HCT116 (cell line): ENCODE data around the gene TPPP2. TPM values are rescaled to one million over a fixed set of nuclear protein-coding genes. Genes with fewer than 3 reads are reported as not detected.

Source experiments
- ATAC-seq: fragments of 200-7000 bp; cut with Tn5 transposase; 2 replicates; pipeline ENCODE4 v1.9.1; 2020; ENCODE audit warnings: mild to moderate bottlenecking, moderate library complexity
- BruUV-seq: library from RNA; stranded (reverse); fragments of 400-500 nt; replicated peaks from 2 replicates; lab custom pipeline; 2021; lab: Mats Ljungman, UMichigan
- CTCF ChIA-PET: fragments of 300-600 bp; sonication (Branson Sonifier 250); formaldehyde crosslinking; loops from one replicate; lab custom pipeline; 2021; ENCODE audit warnings: antibody characterized with exemption; lab: Charles Lee
- POLR2A ChIA-PET: fragments of 300-600, 350-600 bp; sonication (Branson Sonifier 250); formaldehyde crosslinking; loops from one replicate; lab custom pipeline; 2021; ENCODE audit warnings: antibody characterized with exemption; lab: Charles Lee
- RAD21 ChIA-PET, 2 experiments: fragments of 300-600 bp; sonication (Branson Sonifier 250); formaldehyde crosslinking; loops; one replicate each; lab custom pipeline; 2023; ENCODE audit warnings: low total read pairs in 2 of 2; ENCODE audit not compliant: uncharacterized antibody in 2 of 2, unreplicated experiment in 2 of 2, low non-redundant PET in 1 of 2; lab: Charles Lee
- DNase-seq: peaks from one replicate; pipeline ENCODE4 v3.0.0-alpha.2; 2010; ENCODE audit warnings: low read depth, low spot score
- H2AFZ ChIP-seq: fragments of 200-600 bp; shearing (Covaris generic), sonication (generic); 2 replicates; pipeline ENCODE4 v1.6.1; 2017; ENCODE audit warnings: low read depth, mixed run types, mixed read lengths, antibody characterized with exemption, low read length; ENCODE audit not compliant: poor library complexity, severe bottlenecking
- H3K27ac ChIP-seq: 2 replicates; pipeline ENCODE4 v1.5.1; 2012; ENCODE audit warnings: low read depth, low read length
- H3K27me3 ChIP-seq: fragments of 200-600 bp; sonication (generic); 2 replicates; pipeline ENCODE4 v1.6.1; 2016; ENCODE audit warnings: mixed run types, low read length, mixed read lengths; ENCODE audit not compliant: insufficient read depth
- H3K36me3 ChIP-seq, 2 experiments: fragments of 200-500 bp in 1 of 2; fragments of 200-600 bp in 1 of 2; sonication (Bioruptor generic) in 1 of 2; sonication (generic) in 1 of 2; 2 replicates each; pipeline versions ENCODE4 v1.5.1 to v1.6.1; 2014 to 2016; ENCODE audit warnings: low read length in 2 of 2, inconsistent platforms in 1 of 2, mixed read lengths in 1 of 2, mixed run types in 1 of 2; ENCODE audit not compliant: insufficient read depth in 2 of 2, control insufficient read depth in 1 of 2
- H3K4me1 ChIP-seq, 2 experiments: fragments of 200-600 bp in 1 of 2; sonication (generic) in 1 of 2; 2 replicates each; pipeline versions ENCODE4 v1.5.1 to v1.6.1; 2012 to 2017; ENCODE audit warnings: low read length in 2 of 2, inconsistent platforms in 1 of 2, mild to moderate bottlenecking in 1 of 2, mixed read lengths in 1 of 2, mixed run types in 1 of 2, moderate library complexity in 1 of 2; ENCODE audit not compliant: insufficient read depth in 2 of 2, control insufficient read depth in 1 of 2
- H3K4me2 ChIP-seq: fragments of 200-600 bp; sonication (generic); 2 replicates; pipeline ENCODE4 v1.6.1; 2017; ENCODE audit warnings: mixed run types, low read length, mixed read lengths
- H3K4me3 ChIP-seq, 2 experiments: fragments of 200-600 bp in 1 of 2; sonication (generic) in 1 of 2; replicated peaks in 1 of 2; 2 replicates each; pipeline ENCODE4 v1.5.1; 2011 to 2016; ENCODE audit warnings: low read length in 2 of 2, control low read depth in 1 of 2, low read depth in 1 of 2, mild to moderate bottlenecking in 1 of 2, mixed read lengths in 1 of 2, mixed run types in 1 of 2
- H3K79me2 ChIP-seq: fragments of 200-600 bp; sonication (generic); 2 replicates; pipeline ENCODE4 v1.6.1; 2017; ENCODE audit warnings: mild to moderate bottlenecking, mixed run types, low read length, moderate library complexity, mixed read lengths; ENCODE audit not compliant: insufficient read depth
- H3K9ac ChIP-seq: fragments of 200-600 bp; sonication (generic); 2 replicates; pipeline ENCODE4 v1.6.1; 2016; ENCODE audit warnings: low read length, mixed read lengths
- H3K9me2 ChIP-seq: fragments of 200-600 bp; sonication (generic), shearing (Covaris generic); 2 replicates; pipeline ENCODE4 v1.6.1; 2017; ENCODE audit warnings: mixed run types, mild to moderate bottlenecking, moderate library complexity; ENCODE audit not compliant: insufficient read depth
- H3K9me3 ChIP-seq, 2 experiments: fragments of 200-500 bp in 1 of 2; fragments of 200-600 bp in 1 of 2; sonication (Bioruptor generic) in 1 of 2; sonication (generic) in 1 of 2; 2 replicates each; pipeline ENCODE4 v1.6.1; 2014 to 2017; ENCODE audit warnings: low read length in 2 of 2, mixed read lengths in 2 of 2, inconsistent platforms in 1 of 2, low read depth in 1 of 2, mild to moderate bottlenecking in 1 of 2, mixed run types in 1 of 2, moderate library complexity in 1 of 2; ENCODE audit not compliant: control insufficient read depth in 1 of 2, insufficient read depth in 1 of 2
- H4K20me1 ChIP-seq: fragments of 200-600 bp; sonication (generic), shearing (Covaris generic); 2 replicates; pipeline ENCODE4 v1.6.1; 2017; ENCODE audit warnings: mixed run types, mild to moderate bottlenecking, moderate library complexity; ENCODE audit not compliant: insufficient read depth
- CBX3 ChIP-seq: IDR thresholded peaks from 2 replicates; pipeline ENCODE4 v1.6.1; 2012; ENCODE audit warnings: low read depth
- CEBPB ChIP-seq: IDR thresholded peaks from 2 replicates; pipeline ENCODE4 v1.6.1; 2012; ENCODE audit warnings: low read depth
- EGR1 ChIP-seq: IDR thresholded peaks from 2 replicates; pipeline ENCODE4 v1.6.1; 2012; ENCODE audit warnings: low read depth
- ELF1 ChIP-seq: IDR thresholded peaks from 2 replicates; pipeline ENCODE4 v1.6.1; 2012; ENCODE audit warnings: low read depth, borderline replicate concordance
- EZH2 ChIP-seq: fragments of 200-600 bp; sonication (generic); IDR thresholded peaks from 2 replicates; pipeline ENCODE4 v1.6.1; 2017; ENCODE audit warnings: antibody characterized with exemption, mixed run types
- EZH2phosphoT487 ChIP-seq: fragments of 200-600 bp; IDR thresholded peaks from 2 replicates; pipeline ENCODE4 v1.6.1; 2018; ENCODE audit warnings: antibody characterized with exemption, borderline replicate concordance
- JUND ChIP-seq: IDR thresholded peaks from 2 replicates; pipeline ENCODE4 v1.6.1; 2012
- MAX ChIP-seq: IDR thresholded peaks from 2 replicates; pipeline ENCODE4 v1.6.1; 2012
- POLR2A ChIP-seq: IDR thresholded peaks from 2 replicates; pipeline ENCODE4 v1.7.0; 2011; ENCODE audit warnings: borderline replicate concordance; ENCODE audit not compliant: insufficient read depth, insufficient read length; ENCODE audit errors: extremely low read depth
- POLR2AphosphoS5 ChIP-seq: IDR thresholded peaks from 2 replicates; pipeline ENCODE4 v1.6.1; 2011; ENCODE audit warnings: mild to moderate bottlenecking, low read depth, low read length, moderate library complexity
- RAD21 ChIP-seq: IDR thresholded peaks from 2 replicates; pipeline ENCODE4 v1.6.1; 2012; ENCODE audit warnings: low read depth, mild to moderate bottlenecking
- REST ChIP-seq: IDR thresholded peaks from 2 replicates; pipeline ENCODE4 v1.6.1; 2012; ENCODE audit warnings: low read depth
- SIN3A ChIP-seq: IDR thresholded peaks from 2 replicates; pipeline ENCODE4 v1.6.1; 2012; ENCODE audit warnings: low read depth
- SP1 ChIP-seq: IDR thresholded peaks from 2 replicates; pipeline ENCODE4 v1.6.1; 2012; ENCODE audit warnings: low read depth
- SRF ChIP-seq: IDR thresholded peaks from 2 replicates; pipeline ENCODE4 v1.6.1; 2012; ENCODE audit warnings: low read depth
- TCF7L2 ChIP-seq: IDR thresholded peaks from 2 replicates; pipeline ENCODE4 v1.7.0; 2011; ENCODE audit warnings: borderline replicate concordance, inconsistent platforms; ENCODE audit not compliant: insufficient read depth, insufficient read length; ENCODE audit errors: extremely low read depth
- YY1 ChIP-seq: IDR thresholded peaks from 2 replicates; pipeline ENCODE4 v1.6.1; 2011; ENCODE audit warnings: low read length, low read depth, moderate library complexity, mild to moderate bottlenecking; ENCODE audit not compliant: insufficient replicate concordance; ENCODE audit errors: extremely low read depth
- ZBTB33 ChIP-seq: IDR thresholded peaks from 2 replicates; pipeline ENCODE4 v1.6.1; 2011; ENCODE audit warnings: mild to moderate bottlenecking, low read length, moderate library complexity; ENCODE audit not compliant: insufficient replicate concordance; ENCODE audit errors: extremely low read depth
- ZFX ChIP-seq: fragments of 450-650 bp; IDR thresholded peaks from 2 replicates; pipeline ENCODE4 v1.6.1; 2017
- intact Hi-C: fragments of 100-400 bp; cut with micrococcal nuclease; formaldehyde crosslinking; loops from 2 replicates; pipeline ENCODE4 v1.10.0; 2022
- total RNA-seq: library from RNA; stranded (reverse); gene quantifications from one replicate; pipeline ENCODE4 v1.2.1, GENCODE V29; 2021; ENCODE audit not compliant: unreplicated experiment
- TF ChIP-seq, protein P1 (sequence below), 3 experiments: fragments of 200-600 bp in 1 of 3; sonication (generic) in 1 of 3; IDR thresholded peaks in 2 of 3; conservative IDR thresholded peaks in 1 of 3; 2 replicates each; pipeline ENCODE4 v1.5.1; 2012 to 2017; ENCODE audit warnings: low read depth in 2 of 3, low read length in 2 of 3, antibody characterized with exemption in 1 of 3, borderline replicate concordance in 1 of 3, control low read depth in 1 of 3, mild to moderate bottlenecking in 1 of 3, mixed read lengths in 1 of 3, mixed run types in 1 of 3, moderate library complexity in 1 of 3; ENCODE audit not compliant: insufficient read depth in 1 of 3

Gene TPPP2
- total RNA-seq, 1 experiment from 2014 or later: not detected

GRCh38 chr14:20998139-20998538 lies 31.9 kb upstream of the TPPP2 start:
- intact Hi-C loops: no loop called here

More at GRCh38 chr14:20998139-20998538, 31.9 kb upstream of the TPPP2 start:
- ChIA-PET CTCF (interaction anchor here (1.6 to 2.7 kb wide), 3 partner anchors 16 to 141 kb away, joined by 5 to 15 read pairs (median 7); no protein-coding TSS in a partner anchor), RAD21 (no interaction called here), POLR2A (interaction anchor here (1.3 kb wide), 1 partner anchor 27 kb away, joined by 4 read pairs; no protein-coding TSS in a partner anchor)
- Histone ChIP-seq H3K4me2 (peak overlapping the region; percentile 61), H2AFZ (no peak overlapping the region), H3K36me3 (peaks cover 19 to 34% of the 10 kb centered on the region in 2 experiments; a peak in 3 of 4 replicates), H3K27ac (no peak overlapping the region), H3K9me2 (no peaks in the 10 kb centered on the region), H4K20me1 (no peaks in the 10 kb centered on the region), H3K27me3 (no peaks in the 10 kb centered on the region), H3K79me2 (peaks cover under 1% of the 10 kb centered on the region; the same call in 1 of the 2 replicates), H3K4me1 (peaks cover 7 to 13% of the 10 kb centered on the region in 2 experiments; a peak in 3 of 4 replicates), H3K9ac (no peak overlapping the region), H3K4me3 (no peak overlapping the region), H3K9me3 (no peaks in the 10 kb centered on the region)
- BruUV-seq: no TSS peak
- no peak for DNase-seq
- ATAC-seq: no peak
- TF ChIP-seq CBX3: no peak
- no peak for TF ChIP-seq ELF1
- TF ChIP-seq, protein P1, sequence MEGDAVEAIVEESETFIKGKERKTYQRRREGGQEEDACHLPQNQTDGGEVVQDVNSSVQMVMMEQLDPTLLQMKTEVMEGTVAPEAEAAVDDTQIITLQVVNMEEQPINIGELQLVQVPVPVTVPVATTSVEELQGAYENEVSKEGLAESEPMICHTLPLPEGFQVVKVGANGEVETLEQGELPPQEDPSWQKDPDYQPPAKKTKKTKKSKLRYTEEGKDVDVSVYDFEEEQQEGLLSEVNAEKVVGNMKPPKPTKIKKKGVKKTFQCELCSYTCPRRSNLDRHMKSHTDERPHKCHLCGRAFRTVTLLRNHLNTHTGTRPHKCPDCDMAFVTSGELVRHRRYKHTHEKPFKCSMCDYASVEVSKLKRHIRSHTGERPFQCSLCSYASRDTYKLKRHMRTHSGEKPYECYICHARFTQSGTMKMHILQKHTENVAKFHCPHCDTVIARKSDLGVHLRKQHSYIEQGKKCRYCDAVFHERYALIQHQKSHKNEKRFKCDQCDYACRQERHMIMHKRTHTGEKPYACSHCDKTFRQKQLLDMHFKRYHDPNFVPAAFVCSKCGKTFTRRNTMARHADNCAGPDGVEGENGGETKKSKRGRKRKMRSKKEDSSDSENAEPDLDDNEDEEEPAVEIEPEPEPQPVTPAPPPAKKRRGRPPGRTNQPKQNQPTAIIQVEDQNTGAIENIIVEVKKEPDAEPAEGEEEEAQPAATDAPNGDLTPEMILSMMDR (IDR thresholded peaks at IDR 0.05 in 2 of 3, conservative IDR thresholded peaks at IDR 0.05 in 1 of 3; ENCODE audit: borderline replicate concordance in 1 of 3, insufficient read depth in 1 of 3, low read depth in 2 of 3, low read length in 2 of 3): no peak
- TF ChIP-seq CEBPB: no peak
- no peak for TF ChIP-seq SRF
- TF ChIP-seq YY1: no peak
- TF ChIP-seq ZBTB33: no peak
- TF ChIP-seq EZH2: no peak
- TF ChIP-seq JUND: no peak
- no peak for TF ChIP-seq EZH2phosphoT487
- TF ChIP-seq SP1: no peak
- TF ChIP-seq EGR1: no peak
- no peak for TF ChIP-seq REST
- TF ChIP-seq SIN3A: no peak
- TF ChIP-seq MAX: no peak
- no peak for TF ChIP-seq TCF7L2
- TF ChIP-seq POLR2A: no peak
- no peak for TF ChIP-seq RAD21
- no peak for TF ChIP-seq POLR2AphosphoS5
- TF ChIP-seq ZFX: no peak
